GM10847 (cell line): ENCODE data around the gene HACD3.

Source experiments
- POLR2A ChIP-seq: IDR thresholded peaks from 2 replicates; pipeline ENCODE4 v1.6.1; 2011; ENCODE audit not compliant: insufficient read length; ENCODE audit errors: extremely low read depth

The HACD3 gene

DNA sequence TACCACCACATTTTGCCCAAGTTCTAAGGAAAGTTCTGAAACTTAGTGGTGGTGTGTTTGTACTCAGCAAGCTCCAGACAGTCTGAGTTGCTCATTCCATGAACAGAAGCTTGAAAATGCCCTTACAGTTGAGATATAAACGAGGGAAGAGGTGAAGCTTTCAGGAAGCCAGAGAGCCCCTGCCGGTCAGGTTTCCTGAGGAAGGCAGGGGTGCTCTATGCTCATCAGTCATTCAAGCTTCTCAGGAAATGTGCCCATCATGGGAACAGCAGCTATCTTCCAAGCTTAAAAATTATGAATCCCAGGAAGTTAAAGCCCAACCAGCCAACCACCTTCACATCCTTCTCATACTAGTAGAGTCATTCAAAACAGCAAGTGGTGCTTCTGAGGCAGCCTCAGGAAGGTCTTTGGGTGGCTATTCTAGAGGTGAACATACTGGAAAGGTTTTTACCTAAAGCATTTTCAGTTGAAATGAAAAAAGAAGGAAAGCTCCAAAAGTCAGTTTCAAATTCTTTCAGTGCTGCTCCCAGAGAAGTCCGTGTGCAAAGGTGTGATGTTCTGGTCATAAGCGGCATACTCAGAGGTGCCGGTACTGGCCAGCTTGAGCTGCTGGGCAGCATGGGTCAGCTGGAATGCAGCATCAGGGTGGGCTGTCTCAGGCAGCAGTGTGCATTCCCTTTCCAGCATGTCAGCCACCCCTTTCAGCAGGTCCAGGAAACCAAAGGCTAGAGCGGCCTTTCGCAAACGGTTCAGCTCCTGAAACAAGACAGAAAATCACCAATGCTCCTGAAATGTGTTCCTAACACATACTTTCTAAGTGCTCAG, 48.9 kb downstream of the HACD3 start:
- no peak for TF ChIP-seq POLR2A

- TF ChIP-seq POLR2A = no peak
Measured at GRCh38 chr15:65579762-65580161, 49.5 kb downstream of the HACD3 start.

DNA sequence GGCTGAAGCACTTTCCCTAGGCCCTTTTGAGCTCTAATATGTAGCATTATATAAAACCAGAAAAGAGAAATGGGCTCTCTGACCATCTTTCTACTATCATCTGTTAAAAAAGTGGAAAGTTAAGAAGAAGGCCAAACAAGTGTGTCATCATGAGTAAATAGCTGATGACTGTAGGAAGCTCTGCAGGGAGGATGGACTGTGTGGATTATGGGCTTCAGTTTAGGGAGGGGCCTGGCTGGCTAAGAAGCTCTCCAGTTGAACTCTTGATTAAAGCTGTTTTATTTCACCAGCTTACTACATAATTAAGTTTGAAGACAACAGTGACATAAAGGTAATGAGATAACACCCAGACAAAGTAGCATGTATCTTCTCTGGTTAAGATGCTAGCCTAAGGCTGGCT, 50.0 kb downstream of the HACD3 start:
- TF ChIP-seq POLR2A = no peak

DNA sequence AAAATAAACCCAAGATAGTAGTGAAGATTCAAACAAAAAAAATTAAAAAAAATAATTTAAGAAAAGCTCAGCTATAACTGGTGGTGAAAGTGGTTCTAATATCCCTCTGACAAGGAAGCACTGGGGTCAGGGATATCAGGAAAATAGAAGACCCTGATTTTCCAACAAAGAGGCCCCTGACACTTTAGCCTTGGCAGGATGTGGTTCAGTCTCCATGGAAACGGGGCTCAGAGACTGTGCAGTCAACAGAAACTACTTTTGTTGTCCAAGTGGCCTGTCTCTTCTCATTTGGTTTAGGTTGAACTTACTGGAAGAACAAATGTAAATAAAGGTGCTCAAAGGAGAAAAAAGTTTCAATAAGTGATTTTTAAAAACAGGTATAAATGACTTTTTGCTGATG, 53.4 kb downstream of the HACD3 start:
- TF ChIP-seq POLR2A = no peak

GRCh38 chr15:65584241-65584640, 54.0 kb downstream of the HACD3 start:
- TF ChIP-seq POLR2A = no peak

DNA sequence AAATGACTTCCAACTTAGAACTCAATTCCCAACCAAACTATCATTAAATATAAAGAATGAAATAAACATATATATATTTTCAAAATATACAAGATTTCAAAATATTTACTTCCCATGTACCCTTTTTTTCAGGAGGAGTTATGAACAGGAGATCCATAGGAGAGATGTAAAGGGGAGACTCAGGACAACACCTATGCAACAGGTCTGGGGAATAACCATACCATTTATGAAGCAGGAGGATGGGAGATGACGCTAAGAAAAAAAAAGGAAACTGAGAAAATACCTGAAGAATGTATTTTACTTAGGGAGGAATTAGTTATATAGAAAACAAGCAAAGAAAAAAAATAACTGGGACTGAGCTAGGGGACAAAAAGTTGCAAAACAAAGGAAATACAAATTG, 56.8 kb downstream of the HACD3 start:
- TF ChIP-seq POLR2A = no peak

DNA sequence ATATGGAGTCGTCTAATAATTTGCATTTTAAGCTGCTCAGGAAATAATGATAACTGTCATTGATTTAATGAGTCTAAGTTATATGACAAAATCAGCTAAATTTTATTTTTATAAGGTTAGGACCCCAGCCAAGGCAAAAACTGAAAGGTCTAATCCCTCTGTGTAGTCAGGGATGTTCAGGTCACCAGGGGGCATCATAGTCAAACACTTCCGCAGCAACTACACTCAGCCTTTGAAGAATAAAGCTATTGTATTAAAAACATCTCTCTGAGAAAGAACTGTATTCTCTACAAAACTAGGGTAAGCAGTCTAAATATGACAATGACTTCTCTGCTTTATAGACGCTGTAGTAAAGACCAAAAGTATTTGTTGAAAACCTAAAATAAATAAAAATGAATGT, 65.7 kb downstream of the HACD3 start:
- no peak for TF ChIP-seq POLR2A

- no peak for TF ChIP-seq POLR2A
Measured at GRCh38 chr15:65598468-65598867, 68.2 kb downstream of the HACD3 start.

DNA sequence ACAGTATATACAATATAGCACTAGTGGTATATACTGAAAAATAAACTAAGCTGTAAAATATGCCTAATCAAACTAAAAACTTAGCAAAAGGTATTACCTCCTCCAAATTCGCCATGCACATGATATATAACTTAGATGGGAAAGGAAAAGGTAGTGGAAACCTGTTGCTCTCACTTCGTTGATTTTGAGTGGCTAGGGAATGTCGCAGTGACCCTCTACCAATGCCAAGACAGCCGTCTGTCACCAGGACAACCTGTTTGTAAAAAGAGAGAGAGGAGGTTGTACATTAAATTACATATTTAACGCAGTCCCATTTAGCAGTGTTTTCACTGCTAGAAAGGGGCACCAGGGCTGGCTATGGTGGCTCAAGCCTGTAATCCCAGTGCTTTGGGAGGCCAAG, 69.4 kb downstream of the HACD3 start:
- TF ChIP-seq POLR2A = no peak

- TF ChIP-seq POLR2A = no peak
Measured at GRCh38 chr15:65603134-65603533, 72.9 kb downstream of the HACD3 start.

GRCh38 chr15:65603559-65603958, 73.3 kb downstream of the HACD3 start:
- TF ChIP-seq POLR2A = no peak

DNA sequence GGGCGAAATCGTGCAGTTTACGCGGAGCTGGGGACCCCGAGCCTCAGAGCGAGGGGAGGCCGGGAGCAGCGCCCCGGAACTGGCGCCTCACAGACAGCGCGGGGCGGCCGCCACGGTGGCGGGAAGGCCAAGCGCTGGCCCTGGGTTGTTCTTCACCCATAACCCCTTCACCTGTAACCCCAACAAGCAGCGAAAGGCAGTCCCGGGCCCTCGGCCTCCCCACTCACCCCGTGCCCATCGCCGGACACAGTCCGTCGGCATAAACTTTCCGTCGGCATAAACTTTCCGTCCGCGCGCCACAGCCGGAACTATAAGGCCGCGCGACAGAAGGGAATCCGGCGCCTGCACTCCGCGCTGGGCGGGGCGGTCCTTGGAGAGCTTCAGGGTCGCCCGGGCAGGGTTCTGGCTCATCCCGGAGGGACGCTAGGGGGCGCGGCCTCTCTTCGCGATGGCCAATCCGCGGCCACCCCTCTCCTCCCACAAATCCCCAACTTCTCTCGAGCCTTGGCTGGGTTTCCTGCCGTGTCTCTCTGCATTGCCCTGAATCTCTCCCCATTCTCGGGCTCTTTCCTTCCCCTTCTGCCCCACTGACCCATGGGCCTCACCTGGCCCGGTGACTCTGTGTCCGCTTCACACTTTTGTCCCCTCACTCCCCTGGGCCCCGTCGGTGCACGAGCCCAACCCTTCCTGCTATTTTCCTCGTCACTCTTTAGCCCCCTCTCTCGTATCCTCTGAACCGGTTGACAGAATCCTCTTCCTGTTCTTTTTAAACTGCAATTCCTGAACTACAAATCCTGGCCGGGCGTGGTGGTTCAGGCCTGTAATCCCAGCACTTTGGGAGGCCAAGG, 80.8 kb downstream of the HACD3 start, which contains the start of gene INTS14:
TSS of gene INTS14 (minus strand) at position 261 of the 848 bp plus-strand sequence. CDS start 3,751 bp downstream, outside the sequence.
- peak; percentile 87 for TF ChIP-seq POLR2A

- no peak for TF ChIP-seq POLR2A
Measured at GRCh38 chr15:65611888-65612615, 81.8 kb downstream of the HACD3 start.

DNA sequence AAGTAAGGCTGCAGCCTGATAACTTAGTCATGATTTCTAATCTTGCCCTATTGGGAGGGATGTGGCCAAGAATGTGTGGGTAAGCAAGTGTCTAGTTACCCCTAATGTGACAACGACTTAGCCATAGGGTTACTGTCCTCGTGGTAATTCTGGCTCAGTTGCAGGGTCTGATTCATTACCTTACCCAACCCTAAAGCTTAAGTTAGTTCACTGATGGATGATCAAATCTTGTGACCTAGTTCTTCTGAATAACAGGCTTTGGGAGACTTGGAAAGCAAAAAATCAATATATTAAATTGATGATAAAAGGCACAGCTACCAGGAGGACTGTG, 82.3 kb downstream of the HACD3 start:
- TF ChIP-seq POLR2A = no peak

DNA sequence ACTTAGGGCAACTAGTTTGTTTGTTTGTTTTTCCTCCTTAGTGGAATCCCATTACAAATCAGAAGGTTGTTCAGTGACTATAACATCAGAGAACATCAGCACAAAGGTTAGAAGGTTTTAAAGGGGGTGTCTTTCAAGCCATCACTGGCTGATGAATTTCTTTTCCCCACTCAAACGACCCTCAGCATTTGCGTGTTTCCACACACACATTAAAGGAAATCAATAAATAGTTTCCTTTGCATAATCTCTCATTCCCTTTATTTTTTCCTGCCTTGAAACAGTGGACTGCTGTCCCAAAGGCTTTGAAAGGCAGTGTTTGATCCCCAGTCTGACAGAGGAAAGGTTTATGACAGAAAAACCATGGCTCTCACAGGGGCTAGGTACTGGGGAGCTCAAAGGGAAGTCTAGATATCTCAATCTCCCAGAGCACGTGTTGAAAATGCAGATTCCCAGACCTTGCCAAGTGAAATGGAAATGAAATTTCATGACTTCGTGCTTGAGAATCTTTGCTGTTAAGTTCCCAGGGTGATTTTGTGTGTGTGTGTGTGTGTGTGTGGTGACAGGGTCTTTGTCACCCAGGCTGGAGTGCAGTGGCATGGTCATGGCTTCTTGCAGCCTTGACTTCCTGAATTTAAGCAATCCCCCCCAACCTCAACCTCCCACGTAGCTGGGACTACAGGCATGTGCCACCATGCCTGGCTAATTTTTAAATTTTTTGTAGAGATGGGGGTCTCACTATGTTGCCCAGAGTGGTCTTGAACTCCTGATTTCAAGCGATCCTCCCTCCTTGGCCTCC, 82.9 kb downstream of the HACD3 start:
- no peak for TF ChIP-seq POLR2A
